IPS-20b (cell line): ENCODE results near the gene APOD.
"Not testable (repeated sequence)": the region's sequence is repeated elsewhere in the genome, so short reads cannot be mapped to it uniquely, and the experiment has no call there.

Source experiments
- H3K27ac ChIP-seq: one replicate; pipeline ENCODE4 v1.5.1; 2013; ENCODE audit warnings: low read length
- H3K27me3 ChIP-seq: 2 replicates; pipeline ENCODE4 v1.6.1; 2013; ENCODE audit warnings: mild to moderate bottlenecking, low read length, inconsistent platforms; ENCODE audit not compliant: insufficient read depth
- H3K36me3 ChIP-seq: 2 replicates; pipeline ENCODE4 v1.6.1; 2013; ENCODE audit warnings: low read depth, mild to moderate bottlenecking, inconsistent platforms, low read length, moderate library complexity; ENCODE audit not compliant: insufficient read depth
- H3K4me1 ChIP-seq: 2 replicates; pipeline ENCODE4 v1.6.1; 2013; ENCODE audit warnings: mild to moderate bottlenecking, control low read depth, inconsistent platforms, low read length, moderate library complexity; ENCODE audit not compliant: insufficient read depth
- H3K4me3 ChIP-seq: 2 replicates; pipeline ENCODE4 v1.5.1; 2013; ENCODE audit warnings: mild to moderate bottlenecking, low read length, inconsistent platforms
- H3K9ac ChIP-seq: 2 replicates; pipeline ENCODE4 v1.6.1; 2013; ENCODE audit warnings: low read depth, mild to moderate bottlenecking, inconsistent platforms, low read length, moderate library complexity
- H3K9me3 ChIP-seq: 2 replicates; pipeline ENCODE4 v1.6.1; 2013; ENCODE audit warnings: mild to moderate bottlenecking, low read depth, low read length, inconsistent platforms; ENCODE audit not compliant: insufficient read depth

The APOD gene

DNA sequence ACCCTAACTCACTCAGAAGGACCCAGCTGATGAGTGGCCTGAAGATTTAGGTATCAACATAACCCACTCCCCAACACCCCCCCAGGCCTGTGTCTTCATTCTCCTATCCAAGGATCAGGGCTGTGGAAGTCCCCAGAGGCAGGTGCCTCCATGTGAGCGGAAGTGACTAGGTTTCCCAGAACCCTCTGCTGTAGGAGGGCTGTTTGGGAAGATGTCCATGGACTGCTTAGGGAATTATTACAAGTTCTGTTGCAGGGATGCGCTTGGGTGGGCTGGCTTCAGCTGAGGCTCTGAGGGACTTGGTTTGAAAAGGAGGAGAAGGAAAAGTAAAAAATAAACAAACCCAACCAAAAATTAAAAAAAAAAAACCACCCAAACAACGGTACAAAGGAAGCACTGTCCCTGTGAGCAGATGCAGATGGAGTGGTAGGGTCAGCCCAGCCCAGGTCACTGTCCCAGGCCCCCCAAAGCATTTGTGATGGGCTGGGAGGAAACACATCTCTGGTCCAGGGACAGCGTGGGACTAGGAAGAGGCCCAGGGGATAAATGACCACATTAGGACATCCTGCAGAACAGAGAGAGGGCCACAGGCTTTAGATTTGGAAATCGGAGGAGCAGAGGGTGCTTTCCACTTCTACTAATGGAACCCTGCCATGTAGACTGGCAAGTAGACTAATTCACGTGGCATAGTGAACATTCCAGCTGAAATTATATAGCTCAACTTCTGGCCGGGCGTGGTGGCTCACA is 12.2 kb upstream of the APOD start:
- H3K4me1 ChIP-seq = no peaks in the 10 kb centered on the region
- H3K27ac ChIP-seq = no peak overlapping the region
- no peak overlapping the region for H3K9ac ChIP-seq
- H3K4me3 ChIP-seq = no peak overlapping the region
- H3K9me3 ChIP-seq = peaks cover 9% of the 10 kb centered on the region; the same call in 1 of the 2 replicates
- no peaks in the 10 kb centered on the region for H3K36me3 ChIP-seq
- H3K27me3 ChIP-seq = no peaks in the 10 kb centered on the region

DNA sequence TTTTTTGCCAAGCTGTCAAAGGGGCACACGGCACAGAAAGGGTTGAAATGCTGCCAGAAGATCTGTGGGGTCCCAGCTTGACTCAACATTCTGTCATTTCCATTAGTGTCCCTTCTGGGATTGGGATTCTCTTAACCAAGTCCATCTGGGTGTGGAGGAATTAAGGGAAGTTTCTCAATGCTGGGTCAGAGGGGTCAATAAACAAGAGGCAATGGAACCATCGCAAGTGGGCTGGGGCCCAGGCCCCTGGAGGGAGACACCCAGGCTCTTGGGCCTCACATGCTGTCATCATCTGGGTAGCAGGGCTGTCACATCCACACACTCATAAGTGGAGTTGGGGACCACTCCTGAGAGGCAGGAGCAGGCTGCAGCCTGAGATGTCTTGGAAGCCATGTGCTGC is 8.1 kb upstream of the APOD start:
- Histone ChIP-seq H3K4me3 (no peak overlapping the region), H3K9ac (no peak overlapping the region), H3K4me1 (no peaks in the 10 kb centered on the region), H3K27me3 (no peaks in the 10 kb centered on the region), H3K9me3 (peaks cover 12% of the 10 kb centered on the region), H3K36me3 (no peaks in the 10 kb centered on the region), H3K27ac (no peak overlapping the region)

DNA sequence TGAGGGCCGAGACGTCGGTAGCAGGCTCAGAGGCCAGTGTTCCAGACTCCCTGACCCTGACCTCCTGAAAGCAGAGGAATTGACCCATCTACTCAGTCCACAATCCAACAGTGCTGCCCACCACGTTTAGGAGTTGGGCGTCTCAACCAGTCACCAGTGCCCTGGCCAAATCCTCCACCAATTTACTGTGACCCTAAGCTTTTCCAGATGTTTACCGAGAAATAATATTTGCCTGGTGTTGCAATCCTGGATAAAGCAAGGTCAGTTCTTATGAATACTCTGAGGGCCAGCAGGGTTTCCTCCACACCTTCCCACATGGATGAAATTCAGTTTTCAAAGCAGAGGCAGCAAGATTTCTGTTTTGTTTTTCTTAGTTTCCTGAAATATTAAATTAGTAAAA is 7.5 kb upstream of the APOD start:
- no peaks in the 10 kb centered on the region for H3K4me1 ChIP-seq
- H3K27me3 ChIP-seq = no peaks in the 10 kb centered on the region
- H3K9ac ChIP-seq = no peak overlapping the region
- no peaks in the 10 kb centered on the region for H3K36me3 ChIP-seq
- no peak overlapping the region for H3K4me3 ChIP-seq
- peaks cover 12% of the 10 kb centered on the region for H3K9me3 ChIP-seq
- no peak overlapping the region for H3K27ac ChIP-seq

DNA sequence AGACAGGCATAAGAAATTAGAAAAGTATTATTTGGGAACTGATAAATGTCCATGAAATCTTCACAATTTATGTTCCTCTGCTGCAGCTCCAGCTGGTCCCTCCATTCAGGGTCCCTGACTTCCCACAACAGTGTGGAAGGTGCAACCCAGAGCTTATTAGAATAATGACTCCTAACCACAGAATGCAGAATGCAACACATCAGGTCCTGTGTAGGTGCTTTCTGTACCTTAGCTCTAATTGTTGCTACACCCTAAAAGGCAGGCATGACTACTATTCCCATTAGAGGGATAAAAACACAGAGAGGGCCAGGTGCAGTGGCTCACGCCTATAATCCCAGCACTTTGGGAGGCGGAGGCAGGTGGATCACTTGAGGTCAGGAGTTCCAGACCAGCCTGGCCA is 6.6 kb upstream of the APOD start:
- H3K36me3 ChIP-seq, H3K4me1 ChIP-seq, H3K9ac ChIP-seq, H3K27ac ChIP-seq, H3K27me3 ChIP-seq, H3K4me3 ChIP-seq: not testable (repeated sequence)
- H3K9me3 ChIP-seq = peaks cover 12% of the 10 kb centered on the region

- not testable (repeated sequence) for H3K36me3 ChIP-seq, H3K4me1 ChIP-seq, H3K9ac ChIP-seq, H3K27me3 ChIP-seq, H3K27ac ChIP-seq, H3K4me3 ChIP-seq
- H3K9me3 ChIP-seq = peaks cover 12% of the 10 kb centered on the region
Observed at GRCh38 chr3:195589796-195590195, 6.1 kb upstream of the APOD start.

DNA sequence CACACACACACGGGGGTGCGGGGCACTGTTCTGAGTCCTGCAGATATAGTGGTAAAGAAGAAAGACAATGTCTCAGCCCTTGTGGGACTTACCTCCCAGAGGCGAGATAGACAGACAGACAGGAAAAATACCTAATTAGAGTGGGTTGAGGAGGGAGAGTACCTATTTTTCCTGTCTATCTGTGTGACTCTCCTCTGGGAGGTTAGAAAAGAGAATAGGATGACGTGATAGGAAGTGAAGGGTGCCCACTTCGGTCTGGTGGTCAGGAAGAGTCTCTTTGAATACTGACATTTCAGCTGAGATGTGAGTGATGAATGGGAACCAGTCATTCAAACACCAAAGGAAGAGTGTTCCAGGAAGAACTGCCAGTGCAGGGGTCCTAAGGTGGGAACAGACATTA is 4.1 kb upstream of the APOD start:
- H3K4me1 ChIP-seq = no peaks in the 10 kb centered on the region
- H3K27me3 ChIP-seq = no peaks in the 10 kb centered on the region
- H3K27ac ChIP-seq = no peak overlapping the region
- no peak overlapping the region for H3K4me3 ChIP-seq
- H3K9ac ChIP-seq = no peak overlapping the region
- no peaks in the 10 kb centered on the region for H3K36me3 ChIP-seq
- H3K9me3 ChIP-seq = peaks cover 12% of the 10 kb centered on the region

GRCh38 chr3:195587406-195587805 is 3.7 kb upstream of the APOD start:
- H3K4me1 ChIP-seq = no peaks in the 10 kb centered on the region
- H3K4me3 ChIP-seq = no peak overlapping the region
- no peaks in the 10 kb centered on the region for H3K27me3 ChIP-seq
- H3K9me3 ChIP-seq = peaks cover 12% of the 10 kb centered on the region
- H3K27ac ChIP-seq = no peak overlapping the region
- H3K9ac ChIP-seq = no peak overlapping the region
- no peaks in the 10 kb centered on the region for H3K36me3 ChIP-seq

DNA sequence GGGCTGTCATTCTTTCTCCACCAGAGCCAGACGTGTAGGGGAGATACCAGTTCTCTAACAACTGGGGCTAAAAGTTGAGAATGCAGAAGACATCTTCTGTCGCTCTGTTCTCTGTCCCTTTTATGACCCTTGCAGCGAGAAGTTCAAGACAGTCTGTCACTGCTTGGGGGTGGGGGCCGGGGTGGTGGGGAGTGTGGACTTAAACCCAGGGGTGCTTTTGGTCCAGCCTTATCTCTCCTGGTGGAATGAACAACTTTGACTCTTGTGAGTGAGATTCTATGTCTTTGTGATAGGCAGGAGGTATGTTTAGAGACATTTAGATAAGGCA is 767 bp upstream of the APOD start:
- Histone ChIP-seq H3K27ac (no peak overlapping the region), H3K4me3 (no peak overlapping the region), H3K9me3 (peaks cover 12% of the 10 kb centered on the region), H3K4me1 (no peaks in the 10 kb centered on the region), H3K36me3 (no peaks in the 10 kb centered on the region), H3K9ac (no peak overlapping the region), H3K27me3 (no peaks in the 10 kb centered on the region)

DNA sequence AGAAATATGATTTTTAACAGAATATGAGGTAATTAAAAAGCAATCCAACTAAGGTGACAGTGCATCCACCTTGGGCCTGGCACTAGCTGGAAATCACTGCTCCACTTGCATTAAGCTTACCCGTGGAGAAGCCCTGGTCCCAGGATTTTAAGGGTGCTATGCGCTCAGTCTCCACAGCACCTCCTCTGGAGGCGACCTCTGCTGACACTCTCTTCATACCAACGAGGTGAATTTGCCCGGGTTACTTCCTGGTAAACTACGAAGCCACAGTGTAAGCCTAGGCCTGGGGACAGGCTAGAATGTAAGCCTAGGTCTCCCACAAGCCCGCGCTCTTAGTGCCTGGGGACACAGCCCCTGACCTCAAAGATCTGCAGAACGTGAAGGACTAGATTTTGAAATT is 793 bp downstream of the APOD start:
- Histone ChIP-seq H3K9ac (no peak overlapping the region), H3K36me3 (no peaks in the 10 kb centered on the region), H3K4me3 (no peak overlapping the region), H3K27me3 (no peaks in the 10 kb centered on the region), H3K27ac (no peak overlapping the region), H3K4me1 (no peaks in the 10 kb centered on the region), H3K9me3 (no peaks in the 10 kb centered on the region)

DNA sequence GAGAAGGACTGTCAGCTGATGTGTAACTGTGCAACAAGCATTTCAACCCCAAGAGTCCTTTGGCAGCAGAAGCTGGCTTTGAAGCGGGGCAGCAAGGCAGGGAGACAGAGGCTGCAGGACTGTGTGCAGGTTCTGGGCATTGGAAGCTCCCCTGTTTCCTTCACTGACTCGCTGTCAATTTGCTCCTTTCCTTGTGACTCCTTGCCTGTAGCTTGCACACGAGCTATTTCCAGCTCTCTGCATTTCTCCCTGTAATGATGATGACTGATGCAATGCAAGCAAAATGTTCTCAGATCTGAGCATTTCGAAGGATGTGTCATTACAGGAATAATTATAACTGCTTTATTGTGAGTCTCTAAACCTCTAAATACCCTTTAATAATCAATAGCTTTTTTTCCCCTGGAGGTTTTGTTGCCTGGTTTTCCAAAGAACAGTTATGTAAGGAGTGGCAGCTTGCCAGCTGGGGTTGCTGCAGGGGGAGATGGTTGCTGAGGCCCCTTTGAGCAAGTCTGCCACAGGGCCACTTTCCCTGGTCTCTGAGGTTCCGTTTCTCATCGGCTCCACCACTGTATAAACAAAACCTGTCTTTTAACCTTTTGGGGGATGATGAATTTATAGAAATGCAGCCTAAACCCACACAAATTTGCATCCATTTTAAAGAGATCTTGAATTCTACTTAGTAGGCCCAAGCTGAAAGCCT is 2.8 kb downstream of the APOD start:
- H3K4me3 ChIP-seq = no peak overlapping the region
- H3K27me3 ChIP-seq = no peaks in the 10 kb centered on the region
- H3K4me1 ChIP-seq = no peaks in the 10 kb centered on the region
- no peaks in the 10 kb centered on the region for H3K36me3 ChIP-seq
- no peak overlapping the region for H3K27ac ChIP-seq
- no peak overlapping the region for H3K9ac ChIP-seq
- H3K9me3 ChIP-seq = no peaks in the 10 kb centered on the region

DNA sequence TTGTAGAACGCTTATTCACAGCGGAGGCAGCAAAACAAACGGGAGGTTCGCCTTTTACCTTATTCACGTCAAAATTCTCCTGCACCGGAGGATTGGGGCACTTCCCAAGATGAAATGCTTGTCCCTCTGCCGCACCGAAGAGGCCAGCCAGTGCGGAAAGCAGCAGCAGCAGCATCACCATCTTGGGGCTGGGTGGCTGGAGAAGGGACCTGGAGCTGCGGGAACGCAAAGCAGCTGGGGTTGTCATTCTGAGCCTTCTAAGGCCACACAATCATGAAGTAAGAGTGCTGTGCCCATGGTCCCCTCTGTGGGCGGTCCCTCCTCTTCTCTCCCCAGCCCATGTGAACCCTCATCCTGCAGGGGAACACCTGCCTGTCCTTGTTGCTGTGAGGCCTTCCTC is 4.5 kb downstream of the APOD start:
- no peaks in the 10 kb centered on the region for H3K36me3 ChIP-seq
- H3K9ac ChIP-seq = no peak overlapping the region
- no peaks in the 10 kb centered on the region for H3K9me3 ChIP-seq
- no peak overlapping the region for H3K4me3 ChIP-seq
- H3K27ac ChIP-seq = no peak overlapping the region
- no peaks in the 10 kb centered on the region for H3K27me3 ChIP-seq
- H3K4me1 ChIP-seq = no peaks in the 10 kb centered on the region; the same call in 1 of the 2 replicates

DNA sequence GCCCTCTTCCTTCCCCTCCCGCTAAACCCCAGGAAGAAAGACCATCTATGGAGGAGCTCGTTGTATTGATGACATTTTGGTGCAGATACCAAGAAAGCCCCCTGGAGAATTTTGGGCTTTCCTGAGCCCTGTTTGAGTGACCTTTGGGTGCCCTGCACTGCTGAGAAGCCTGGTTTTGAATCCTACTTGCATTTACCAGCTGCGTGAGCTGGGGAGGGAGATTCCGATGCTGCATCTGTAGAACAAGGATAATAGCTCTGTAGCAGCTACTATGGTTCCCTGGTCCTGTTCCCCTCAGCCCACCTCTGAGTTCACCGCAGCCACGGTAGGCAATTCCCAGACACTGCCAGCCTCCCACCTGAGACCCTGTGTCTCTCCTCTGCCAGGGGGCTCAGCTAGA is 5.2 kb downstream of the APOD start:
- Histone ChIP-seq H3K4me3 (no peak overlapping the region), H3K27ac (no peak overlapping the region), H3K4me1 (peaks cover 3% of the 10 kb centered on the region; the same call in 1 of the 2 replicates), H3K36me3 (no peaks in the 10 kb centered on the region), H3K27me3 (no peaks in the 10 kb centered on the region), H3K9ac (no peak overlapping the region), H3K9me3 (no peaks in the 10 kb centered on the region)
